B cell (primary cell): Measurements from ENCODE around the gene PPP6R2. TPM values are rescaled to one million over a fixed set of nuclear protein-coding genes. Genes with fewer than 3 reads are reported as not detected.

Experiments
- ATAC-seq: fragments of 200-7000 bp; cut with Tn5 transposase; one replicate; pipeline ENCODE4 v1.10.0; 2021; ENCODE audit warnings: low read depth, mild to moderate bottlenecking, moderate number of reproducible peaks, moderate library complexity
- CTCF ChIA-PET: fragments of 350-600 bp; sonication (Branson Sonifier 250); formaldehyde crosslinking; loops from one replicate; lab custom pipeline; 2021; ENCODE audit warnings: antibody characterized with exemption, inconsistent platforms; lab: Charles Lee
- POLR2A ChIA-PET: fragments of 350-600 bp; sonication (Branson Sonifier 250); formaldehyde crosslinking; loops from one replicate; lab custom pipeline; 2021; ENCODE audit warnings: antibody characterized with exemption; lab: Charles Lee
- DNase-seq: peaks from one replicate; pipeline ENCODE4 v3.0.0; 2013
- H2AFZ ChIP-seq: 2 replicates; pipeline ENCODE4 v1.6.1; 2012; ENCODE audit warnings: mild to moderate bottlenecking, low read depth, low read length; ENCODE audit not compliant: insufficient read depth, poor library complexity, severe bottlenecking
- H3K27ac ChIP-seq, 2 donors: 1 replicate in 1 of 2; 2 replicates in 1 of 2; pipeline ENCODE4 v1.5.1; 2012 to 2013; ENCODE audit warnings: low read length in 2 of 2, mild to moderate bottlenecking in 2 of 2, moderate library complexity in 1 of 2
- H3K27me3 ChIP-seq, 4 experiments: fragments of 200-600 bp in 1 of 4; sonication (generic) in 1 of 4; replicated peaks in 1 of 4; 1 replicate in 2 of 4; 2 replicates in 2 of 4; pipeline versions ENCODE4 v1.6.1 to v1.7.0; 2013 to 2016; ENCODE audit warnings: low read length in 3 of 4, mild to moderate bottlenecking in 2 of 4, mixed read lengths in 1 of 4, moderate library complexity in 1 of 4; ENCODE audit not compliant: insufficient read depth in 4 of 4, control insufficient read depth in 3 of 4; ENCODE audit errors: control extremely low read depth in 1 of 4
- H3K36me3 ChIP-seq, 2 experiments: replicated peaks in 1 of 2; 1 replicate in 1 of 2; 2 replicates in 1 of 2; pipeline versions ENCODE4 v1.6.1 to v1.7.1; 2013; ENCODE audit warnings: low read length in 1 of 2; ENCODE audit not compliant: insufficient read depth in 2 of 2, control insufficient read depth in 1 of 2; ENCODE audit errors: control extremely low read depth in 1 of 2, extremely low read depth in 1 of 2
- H3K4me1 ChIP-seq, 2 donors: fragments of 200-600 bp in 1 of 2; sonication (generic) in 1 of 2; 1 replicate in 1 of 2; 2 replicates in 1 of 2; pipeline versions ENCODE4 v1.5.1 to v1.6.1; 2013 to 2017; ENCODE audit warnings: low read length in 2 of 2; ENCODE audit not compliant: control insufficient read depth in 2 of 2, insufficient read depth in 2 of 2
- H3K4me2 ChIP-seq: replicated peaks from 2 replicates; pipeline ENCODE3; 2012; ENCODE audit warnings: mild to moderate bottlenecking, low read depth, low read length; ENCODE audit not compliant: poor library complexity, severe bottlenecking
- H3K4me3 ChIP-seq, 5 experiments: fragments of 200-600 bp in 1 of 5; sonication (generic) in 1 of 5; 1 replicate in 3 of 5; 2 replicates in 2 of 5; pipeline versions ENCODE4 v1.5.1 to v1.7.0; 2011 to 2016; ENCODE audit warnings: low read length in 4 of 5, mild to moderate bottlenecking in 4 of 5, low read depth in 2 of 5, control low read depth in 1 of 5, moderate library complexity in 1 of 5; ENCODE audit not compliant: insufficient read depth in 1 of 5; ENCODE audit errors: control extremely low read depth in 1 of 5, extremely low read depth in 1 of 5
- H3K79me2 ChIP-seq: fragments of 200-600 bp; sonication (generic); one replicate; pipeline ENCODE4 v1.6.0; 2016; ENCODE audit warnings: low read length; ENCODE audit not compliant: control insufficient read depth, insufficient read depth
- H3K9ac ChIP-seq: fragments of 200-600 bp; sonication (generic); 2 replicates; pipeline ENCODE4 v1.6.1; 2017; ENCODE audit warnings: mild to moderate bottlenecking, low read length, moderate library complexity
- H3K9me3 ChIP-seq, 3 donors: one replicate each; pipeline versions ENCODE4 v1.6.1 to v1.7.1; 2013; ENCODE audit warnings: low read length in 2 of 3; ENCODE audit not compliant: control insufficient read depth in 2 of 3, insufficient read depth in 1 of 3; ENCODE audit errors: control extremely low read depth in 1 of 3
- H4K20me1 ChIP-seq: 2 replicates; pipeline ENCODE4 v1.6.0; 2012; ENCODE audit warnings: mild to moderate bottlenecking, low read length; ENCODE audit not compliant: insufficient read depth, control insufficient read depth, poor library complexity, severe bottlenecking
- H3K27ac Mint-ChIP-seq: one replicate; pipeline ENCODE4 v1.8.0; 2021; ENCODE audit warnings: mixed read lengths
- H3K27me3 Mint-ChIP-seq: one replicate; pipeline ENCODE4 v1.8.0; 2021; ENCODE audit warnings: mixed read lengths
- H3K4me1 Mint-ChIP-seq: one replicate; pipeline ENCODE4 v1.8.0; 2021; ENCODE audit warnings: mixed read lengths
- H3K4me3 Mint-ChIP-seq: one replicate; pipeline ENCODE4 v1.8.0; 2021; ENCODE audit warnings: mixed read lengths
- H3K9me3 Mint-ChIP-seq: one replicate; pipeline ENCODE4 v1.8.0; 2022; ENCODE audit warnings: mixed read lengths; ENCODE audit not compliant: insufficient read depth
- EZH2 ChIP-seq: IDR thresholded peaks from 2 replicates; pipeline ENCODE4 v1.6.1; 2012; ENCODE audit warnings: borderline replicate concordance, low read depth, mild to moderate bottlenecking, moderate library complexity, low read length; ENCODE audit not compliant: insufficient read depth, poor library complexity, severe bottlenecking
- WGBS: methylation state at CpG from one replicate; pipeline ENCODE4 v1.1.5; 2013; ENCODE audit warnings: missing lambda C conversion rate; ENCODE audit not compliant: insufficient coverage; 5-methylcytosine and 5-hydroxymethylcytosine counted together
- intact Hi-C: fragments of 100-400 bp; cut with micrococcal nuclease; formaldehyde crosslinking; loops from one replicate; pipeline ENCODE4 v1.10.0; 2022
- polyA plus RNA-seq: library from polyadenylated mRNA; depleted of rRNA; stranded (reverse); fragments of >200 nt; gene quantifications from 2 replicates; pipeline ENCODE4 v1.2.3, GENCODE V29; 2012
- total RNA-seq, 2 donors: library from RNA; stranded (reverse); fragments of 120-200 nt in 1 of 2; gene quantifications; 1 replicate in 1 of 2; 2 replicates in 1 of 2; pipeline versions ENCODE4 v1.2.3 to v1.2.4, GENCODE V29; 2013 to 2022
- TF ChIP-seq, protein P1 (sequence below): fragments of 200-600 bp; IDR thresholded peaks from one replicate; pipeline ENCODE4 v1.8.0; 2022; ENCODE audit warnings: antibody characterized with exemption, mild to moderate bottlenecking

Gene PPP6R2
- total and polyA plus RNA-seq, 2 donors (not counting 1 experiment from before 2014, with no cell fraction given) = 91.4 to 98.7 TPM

GRCh38 chr22:50338860-50339462 is 4.2 kb upstream of the PPP6R2 start:
- H3K4me2 ChIP-seq = no peak overlapping the region
- no peaks in the 10 kb centered on the region for H3K27me3 ChIP-seq
- no peaks in the 10 kb centered on the region for H3K9me3 Mint-ChIP-seq
- TF ChIP-seq EZH2 = no peak
- TF ChIP-seq, protein P1, sequence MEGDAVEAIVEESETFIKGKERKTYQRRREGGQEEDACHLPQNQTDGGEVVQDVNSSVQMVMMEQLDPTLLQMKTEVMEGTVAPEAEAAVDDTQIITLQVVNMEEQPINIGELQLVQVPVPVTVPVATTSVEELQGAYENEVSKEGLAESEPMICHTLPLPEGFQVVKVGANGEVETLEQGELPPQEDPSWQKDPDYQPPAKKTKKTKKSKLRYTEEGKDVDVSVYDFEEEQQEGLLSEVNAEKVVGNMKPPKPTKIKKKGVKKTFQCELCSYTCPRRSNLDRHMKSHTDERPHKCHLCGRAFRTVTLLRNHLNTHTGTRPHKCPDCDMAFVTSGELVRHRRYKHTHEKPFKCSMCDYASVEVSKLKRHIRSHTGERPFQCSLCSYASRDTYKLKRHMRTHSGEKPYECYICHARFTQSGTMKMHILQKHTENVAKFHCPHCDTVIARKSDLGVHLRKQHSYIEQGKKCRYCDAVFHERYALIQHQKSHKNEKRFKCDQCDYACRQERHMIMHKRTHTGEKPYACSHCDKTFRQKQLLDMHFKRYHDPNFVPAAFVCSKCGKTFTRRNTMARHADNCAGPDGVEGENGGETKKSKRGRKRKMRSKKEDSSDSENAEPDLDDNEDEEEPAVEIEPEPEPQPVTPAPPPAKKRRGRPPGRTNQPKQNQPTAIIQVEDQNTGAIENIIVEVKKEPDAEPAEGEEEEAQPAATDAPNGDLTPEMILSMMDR = no peak
- 96% methylated on average over 4 of the region's 4 CpGs for WGBS
- no peak overlapping the region for H2AFZ ChIP-seq
- no peaks in the 10 kb centered on the region for H4K20me1 ChIP-seq
- no peak overlapping the region for H3K27ac ChIP-seq
- H3K9ac ChIP-seq = no peak overlapping the region
- ATAC-seq (no peak), DNase-seq (no peak)
- H3K27me3 Mint-ChIP-seq = no peaks in the 10 kb centered on the region
- no peak overlapping the region for H3K4me3 ChIP-seq
- H3K4me1 ChIP-seq = peaks cover 9 to 24% of the 10 kb centered on the region in 2 donors
- CTCF ChIA-PET = no interaction called here
- no peak overlapping the region for H3K4me3 Mint-ChIP-seq
- intact Hi-C loops = no loop called here
- POLR2A ChIA-PET = no interaction called here
- H3K79me2 ChIP-seq = peaks cover 20% of the 10 kb centered on the region
- no peak overlapping the region for H3K27ac Mint-ChIP-seq
- H3K4me1 Mint-ChIP-seq = peaks cover 18% of the 10 kb centered on the region
- H3K9me3 ChIP-seq = no peaks in the 10 kb centered on the region
- H3K36me3 ChIP-seq = no peaks in the 10 kb centered on the region
